IMR-90 (cell line): ENCODE results near the gene ACAT2. TPM values are rescaled to one million over a fixed set of nuclear protein-coding genes. Genes with fewer than 3 reads are reported as not detected.

Experiments
- ATAC-seq: fragments of 200-7000 bp; cut with Tn5 transposase; 2 replicates; pipeline ENCODE4 v1.9.1; 2020; ENCODE audit warnings: low read depth, mild to moderate bottlenecking, moderate library complexity
- BruUV-seq: library from RNA; stranded (reverse); fragments of 400-500 nt; replicated peaks from 2 replicates; lab custom pipeline; 2021; lab: Mats Ljungman, UMichigan
- CTCF ChIA-PET: fragments of 300-600 bp; formaldehyde crosslinking; extraction: SDS; loops from one replicate; lab custom pipeline; 2021; ENCODE audit warnings: antibody characterized with exemption; lab: Yijun Ruan, JAX
- POLR2A ChIA-PET: fragments of 300-600 bp; sonication (Branson Sonifier 250); formaldehyde crosslinking; loops from one replicate; lab custom pipeline; 2022; ENCODE audit warnings: antibody characterized with exemption; ENCODE audit not compliant: unreplicated experiment; lab: Charles Lee
- DNase-seq: peaks from one replicate; pipeline ENCODE4 v3.0.0; 2013
- H2AFZ ChIP-seq: replicated peaks from 2 replicates; pipeline ENCODE3; 2013; ENCODE audit warnings: low read length, mild to moderate bottlenecking; ENCODE audit not compliant: poor library complexity
- H2AK5ac ChIP-seq: 2 replicates; pipeline ENCODE4 v1.6.1; 2013; ENCODE audit warnings: low read depth, low read length, inconsistent platforms
- H2AK9ac ChIP-seq: replicated peaks from 2 replicates; pipeline ENCODE3; 2013; ENCODE audit warnings: mild to moderate bottlenecking, low read depth, low read length, moderate library complexity; ENCODE audit not compliant: poor library complexity
- H2BK120ac ChIP-seq: 2 replicates; pipeline ENCODE4 v1.6.1; 2013; ENCODE audit warnings: low read depth, low read length, inconsistent platforms
- H2BK15ac ChIP-seq: 3 replicates; pipeline ENCODE4 v1.6.1; 2013; ENCODE audit warnings: low read depth, low read length, inconsistent platforms
- H2BK20ac ChIP-seq: 2 replicates; pipeline ENCODE4 v1.6.1; 2013; ENCODE audit warnings: low read depth, mild to moderate bottlenecking, inconsistent platforms, low read length, moderate library complexity
- H2BK5ac ChIP-seq: 2 replicates; pipeline ENCODE4 v1.6.1; 2013; ENCODE audit warnings: mild to moderate bottlenecking, low read depth, low read length, inconsistent platforms; ENCODE audit not compliant: poor library complexity, severe bottlenecking
- H3K14ac ChIP-seq: replicated peaks from 2 replicates; pipeline ENCODE4 v1.6.1; 2013; ENCODE audit warnings: low read depth, low read length, inconsistent platforms
- H3K18ac ChIP-seq: 2 replicates; pipeline ENCODE4 v1.6.1; 2013; ENCODE audit warnings: low read depth, low read length, control low read depth
- H3K23ac ChIP-seq: 2 replicates; pipeline ENCODE4 v1.6.1; 2013; ENCODE audit warnings: low read depth, low read length, inconsistent platforms
- H3K27ac ChIP-seq: 2 replicates; pipeline ENCODE4 v1.5.1; 2013; ENCODE audit warnings: mild to moderate bottlenecking, control low read depth, low read length; ENCODE audit not compliant: insufficient read depth
- H3K27me3 ChIP-seq: 2 replicates; pipeline ENCODE4 v1.6.1; 2013; ENCODE audit warnings: low read length; ENCODE audit not compliant: control insufficient read depth, insufficient read depth
- H3K36me3 ChIP-seq: 2 replicates; pipeline ENCODE4 v1.6.1; 2013; ENCODE audit warnings: low read length, mixed read lengths; ENCODE audit not compliant: control insufficient read depth, insufficient read depth
- H3K4ac ChIP-seq: 2 replicates; pipeline ENCODE4 v1.6.1; 2013; ENCODE audit warnings: low read depth, low read length, inconsistent platforms
- H3K4me1 ChIP-seq: 2 replicates; pipeline ENCODE4 v1.6.1; 2013; ENCODE audit warnings: low read length, mixed read lengths; ENCODE audit not compliant: control insufficient read depth, insufficient read depth
- H3K4me2 ChIP-seq: 2 replicates; pipeline ENCODE4 v1.6.1; 2013; ENCODE audit warnings: low read depth, mild to moderate bottlenecking, control low read depth, low read length, moderate library complexity
- H3K4me3 ChIP-seq: 2 replicates; pipeline ENCODE4 v1.5.1; 2013; ENCODE audit warnings: low read depth, mild to moderate bottlenecking, control low read depth, low read length, moderate library complexity; ENCODE audit not compliant: insufficient read depth
- H3K56ac ChIP-seq: 2 replicates; pipeline ENCODE4 v1.6.1; 2013; ENCODE audit warnings: low read length, inconsistent platforms; ENCODE audit not compliant: insufficient read depth; ENCODE audit errors: extremely low read depth
- H3K79me1 ChIP-seq, 2 experiments: 2 replicates each; pipeline ENCODE4 v1.6.1; 2013; ENCODE audit warnings: low read length in 2 of 2, inconsistent platforms in 1 of 2, low read depth in 1 of 2
- H3K9ac ChIP-seq: 2 replicates; pipeline ENCODE4 v1.6.1; 2013; ENCODE audit warnings: low read depth, low read length, control low read depth
- H3K9me1 ChIP-seq: 2 replicates; pipeline ENCODE4 v1.6.1; 2013; ENCODE audit warnings: low read length, inconsistent platforms; ENCODE audit not compliant: insufficient read depth
- H3K9me3 ChIP-seq: 2 replicates; pipeline ENCODE4 v1.6.1; 2013; ENCODE audit warnings: low read length; ENCODE audit not compliant: control insufficient read depth, insufficient read depth
- H4K20me1 ChIP-seq: 2 replicates; pipeline ENCODE4 v1.6.1; 2013; ENCODE audit warnings: low read length, inconsistent platforms; ENCODE audit not compliant: insufficient read depth
- H4K5ac ChIP-seq: 2 replicates; pipeline ENCODE4 v1.6.1; 2013; ENCODE audit warnings: mild to moderate bottlenecking, low read depth, low read length, control low read depth
- H4K8ac ChIP-seq, 2 experiments: 2 replicates each; pipeline ENCODE4 v1.6.1; 2013; ENCODE audit warnings: low read depth in 2 of 2, low read length in 2 of 2, control low read depth in 1 of 2, inconsistent platforms in 1 of 2
- H4K91ac ChIP-seq: 2 replicates; pipeline ENCODE4 v1.6.1; 2013; ENCODE audit warnings: low read depth, low read length, inconsistent platforms; ENCODE audit not compliant: insufficient read depth
- BHLHE40 ChIP-seq: fragments of 150-350 bp; IDR thresholded peaks from 2 replicates; pipeline ENCODE4 v1.6.1; 2016; ENCODE audit warnings: mild to moderate bottlenecking, low read depth, low read length
- CEBPB ChIP-seq: IDR thresholded peaks from 2 replicates; pipeline ENCODE4 v1.6.1; 2012; ENCODE audit warnings: low read depth, low read length, improper control_type of control experiment
- CHD1 ChIP-seq: IDR thresholded peaks from 2 replicates; pipeline ENCODE4 v1.6.1; 2012; ENCODE audit warnings: low read depth, low read length, improper control_type of control experiment
- MAFK ChIP-seq: IDR thresholded peaks from 2 replicates; pipeline ENCODE4 v1.6.1; 2012; ENCODE audit warnings: low read depth, low read length, improper control_type of control experiment
- MXI1 ChIP-seq: IDR thresholded peaks from 2 replicates; pipeline ENCODE4 v1.6.1; 2012; ENCODE audit warnings: low read depth, mild to moderate bottlenecking, low read length, moderate library complexity, borderline replicate concordance
- NFE2L2 ChIP-seq: fragments of 150-350 bp; IDR thresholded peaks from 2 replicates; pipeline ENCODE4 v1.6.1; 2016; ENCODE audit warnings: low read depth, mild to moderate bottlenecking, low read length
- POLR2A ChIP-seq: IDR thresholded peaks from 2 replicates; pipeline ENCODE4 v1.6.1; 2012; ENCODE audit warnings: mild to moderate bottlenecking, low read depth, low read length
- RAD21 ChIP-seq: IDR thresholded peaks from 2 replicates; pipeline ENCODE4 v1.6.1; 2012; ENCODE audit warnings: low read length, improper control_type of control experiment
- RCOR1 ChIP-seq: IDR thresholded peaks from 2 replicates; pipeline ENCODE4 v1.6.1; 2012; ENCODE audit warnings: mild to moderate bottlenecking, low read length, improper control_type of control experiment; ENCODE audit not compliant: insufficient replicate concordance
- WGBS, 2 experiments: methylation state at CpG; one replicate each; pipeline versions ENCODE4 v1.1.5 to v1.1.7; 2013; ENCODE audit warnings: missing lambda C conversion rate in 2 of 2; ENCODE audit not compliant: insufficient read length in 1 of 2; ENCODE audit errors: extremely low coverage in 2 of 2; 5-methylcytosine and 5-hydroxymethylcytosine counted together
- dilution Hi-C: fragments of 300-500 bp; cut with HindIII; formaldehyde crosslinking; loops from one replicate; pipeline ENCODE4 v1.14.3; 2018; ENCODE audit warnings: low sequenced_read_pairs; ENCODE audit not compliant: unreplicated experiment
- in situ Hi-C: fragments of 300-500 bp; cut with MboI; formaldehyde crosslinking; loops from 3 replicates; pipeline ENCODE4 v1.14.3; 2019; ENCODE audit warnings: low sequenced_read_pairs, inconsistent platforms, mixed read lengths
- intact Hi-C: fragments of 100-400 bp; cut with micrococcal nuclease; formaldehyde crosslinking; loops from 2 replicates; pipeline ENCODE4 v1.10.0; 2022
- polyA plus RNA-seq, 3 experiments: library from polyadenylated mRNA; depleted of rRNA; stranded (reverse); fragments of >200 nt; gene quantifications; 2 replicates each; pipeline ENCODE4 v1.2.3, GENCODE V29; 2012; ENCODE audit warnings: low replicate concordance in 1 of 3
- total RNA-seq: library from RNA; depleted of rRNA; stranded (reverse); fragments of >200 nt; gene quantifications from 2 replicates; pipeline ENCODE4 v1.2.3, GENCODE V29; 2012
- TF ChIP-seq, protein P1 (sequence below): fragments of 150-350 bp; IDR thresholded peaks from 2 replicates; pipeline ENCODE4 v1.6.1; 2017; ENCODE audit warnings: mild to moderate bottlenecking, antibody characterized with exemption, low read length, low read depth
- TF ChIP-seq, protein P2 (sequence below): fragments of 150-350 bp; IDR thresholded peaks from 2 replicates; pipeline ENCODE4 v1.6.1; 2016; ENCODE audit warnings: low read depth, mild to moderate bottlenecking, low read length, moderate library complexity, borderline replicate concordance
- TF ChIP-seq, protein P3 (sequence below): conservative IDR thresholded peaks from 2 replicates; pipeline ENCODE4 v1.5.1; 2012; ENCODE audit warnings: mild to moderate bottlenecking, low read depth, low read length, improper control_type of control experiment

The ACAT2 gene
- total and polyA plus RNA-seq, 2 of the 4 experiments (the other 2 are of a cell fraction), result 30.5 to 45.2 TPM

DNA sequence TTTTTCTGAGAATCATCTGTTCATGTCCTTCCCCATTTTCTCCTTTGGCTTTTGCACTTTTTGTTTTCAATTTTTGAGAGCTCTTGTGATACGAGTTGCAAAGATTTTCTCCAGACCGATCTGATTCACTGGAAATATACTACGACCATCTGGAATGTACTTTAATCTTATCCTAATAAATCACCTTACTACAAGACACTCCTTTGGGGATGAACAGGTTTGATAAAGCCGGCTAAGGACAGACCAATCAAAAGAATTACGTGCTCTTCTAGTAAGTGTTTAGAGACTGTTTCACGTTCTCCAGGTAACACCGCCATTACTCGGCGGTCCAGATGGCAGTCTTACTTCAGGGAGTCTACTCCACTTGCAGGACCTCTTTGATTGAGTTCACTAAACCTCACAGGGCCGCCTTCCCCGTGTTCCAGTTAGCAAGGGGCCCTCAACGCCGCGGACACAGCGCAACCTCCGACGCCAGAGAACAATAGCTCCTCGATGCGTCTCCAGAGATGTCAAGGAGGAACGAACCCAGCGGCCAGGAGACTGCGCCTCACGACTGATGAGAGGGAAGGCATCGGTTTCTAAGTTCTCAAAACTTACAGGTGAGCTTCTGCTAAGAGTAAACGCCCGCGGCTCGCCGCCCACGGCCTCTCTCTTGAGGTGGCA lies 35.5 kb upstream of the ACAT2 start:
- H3K18ac ChIP-seq, result peak overlapping the region; percentile 73

More for the DNA sequence above, 35.5 kb upstream of the ACAT2 start:
- Histone ChIP-seq H4K8ac (peak overlapping the region; percentile 94 to 98), H2AK5ac (peak overlapping the region; percentile 81), H4K20me1 (peaks cover 37% of the 10 kb centered on the region), H2BK120ac (peak overlapping the region; percentile 51), H3K14ac (peak overlapping the region; percentile 95), H3K27me3 (no peaks in the 10 kb centered on the region), H3K4me1 (peaks cover 3% of the 10 kb centered on the region; the same call in 1 of the 2 replicates), H3K9ac (peak overlapping the region; percentile 88), H2BK20ac (no peak overlapping the region), H2BK15ac (peak overlapping the region; percentile 57; the same call in 2 of the 3 replicates), H3K79me1 (peaks cover 17 to 50% of the 10 kb centered on the region in 2 experiments), H4K91ac (peak overlapping the region; percentile 97), H3K4me2 (peak overlapping the region; percentile 87), H2AK9ac (peak overlapping the region; percentile 100), H3K4me3 (peak overlapping the region; percentile 84), H3K23ac (peak overlapping the region; percentile 97), H3K27ac (peak overlapping the region; percentile 99), H3K56ac (peak overlapping the region; percentile 77), H3K4ac (peak overlapping the region; percentile 99), H2AFZ (peak overlapping the region; percentile 98), H4K5ac (peak overlapping the region; percentile 88), H2BK5ac (peak overlapping the region; percentile 100), H3K9me3 (no peaks in the 10 kb centered on the region), H3K9me1 (peaks cover 3% of the 10 kb centered on the region), H3K36me3 (no peaks in the 10 kb centered on the region; the same call in 1 of the 2 replicates)
- TF ChIP-seq MAFK (no peak), POLR2A (no peak), BHLHE40 (no peak), CEBPB (no peak), NFE2L2 (no peak), MXI1 (no peak; the same call in 1 of the 2 replicates), RAD21 (no peak), RCOR1 (no peak), CHD1 (no peak)
- TF ChIP-seq, protein P1, sequence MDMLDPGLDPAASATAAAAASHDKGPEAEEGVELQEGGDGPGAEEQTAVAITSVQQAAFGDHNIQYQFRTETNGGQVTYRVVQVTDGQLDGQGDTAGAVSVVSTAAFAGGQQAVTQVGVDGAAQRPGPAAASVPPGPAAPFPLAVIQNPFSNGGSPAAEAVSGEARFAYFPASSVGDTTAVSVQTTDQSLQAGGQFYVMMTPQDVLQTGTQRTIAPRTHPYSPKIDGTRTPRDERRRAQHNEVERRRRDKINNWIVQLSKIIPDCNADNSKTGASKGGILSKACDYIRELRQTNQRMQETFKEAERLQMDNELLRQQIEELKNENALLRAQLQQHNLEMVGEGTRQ, result no peak
- TF ChIP-seq, protein P2, sequence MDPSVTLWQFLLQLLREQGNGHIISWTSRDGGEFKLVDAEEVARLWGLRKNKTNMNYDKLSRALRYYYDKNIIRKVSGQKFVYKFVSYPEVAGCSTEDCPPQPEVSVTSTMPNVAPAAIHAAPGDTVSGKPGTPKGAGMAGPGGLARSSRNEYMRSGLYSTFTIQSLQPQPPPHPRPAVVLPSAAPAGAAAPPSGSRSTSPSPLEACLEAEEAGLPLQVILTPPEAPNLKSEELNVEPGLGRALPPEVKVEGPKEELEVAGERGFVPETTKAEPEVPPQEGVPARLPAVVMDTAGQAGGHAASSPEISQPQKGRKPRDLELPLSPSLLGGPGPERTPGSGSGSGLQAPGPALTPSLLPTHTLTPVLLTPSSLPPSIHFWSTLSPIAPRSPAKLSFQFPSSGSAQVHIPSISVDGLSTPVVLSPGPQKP, result no peak
- TF ChIP-seq, protein P3, sequence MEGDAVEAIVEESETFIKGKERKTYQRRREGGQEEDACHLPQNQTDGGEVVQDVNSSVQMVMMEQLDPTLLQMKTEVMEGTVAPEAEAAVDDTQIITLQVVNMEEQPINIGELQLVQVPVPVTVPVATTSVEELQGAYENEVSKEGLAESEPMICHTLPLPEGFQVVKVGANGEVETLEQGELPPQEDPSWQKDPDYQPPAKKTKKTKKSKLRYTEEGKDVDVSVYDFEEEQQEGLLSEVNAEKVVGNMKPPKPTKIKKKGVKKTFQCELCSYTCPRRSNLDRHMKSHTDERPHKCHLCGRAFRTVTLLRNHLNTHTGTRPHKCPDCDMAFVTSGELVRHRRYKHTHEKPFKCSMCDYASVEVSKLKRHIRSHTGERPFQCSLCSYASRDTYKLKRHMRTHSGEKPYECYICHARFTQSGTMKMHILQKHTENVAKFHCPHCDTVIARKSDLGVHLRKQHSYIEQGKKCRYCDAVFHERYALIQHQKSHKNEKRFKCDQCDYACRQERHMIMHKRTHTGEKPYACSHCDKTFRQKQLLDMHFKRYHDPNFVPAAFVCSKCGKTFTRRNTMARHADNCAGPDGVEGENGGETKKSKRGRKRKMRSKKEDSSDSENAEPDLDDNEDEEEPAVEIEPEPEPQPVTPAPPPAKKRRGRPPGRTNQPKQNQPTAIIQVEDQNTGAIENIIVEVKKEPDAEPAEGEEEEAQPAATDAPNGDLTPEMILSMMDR, result no peak
- intact Hi-C loops (loop anchor here (2.0 kb wide), 1 partner anchor 26 kb away; no protein-coding TSS in a partner anchor), dilution Hi-C loops (no loop called here), in situ Hi-C loops (no loop called here)
- WGBS, 2 experiments, result 1% methylated on average over 19 of the region's 30 CpGs; no CpG with 5 or more reads in 1 of the 2 experiments
- ChIA-PET POLR2A (interaction anchor here (0.6 to 0.8 kb wide), 2 partner anchors 10 to 29 kb away, joined by 3 to 13 read pairs; no protein-coding TSS in a partner anchor), CTCF (no interaction called here)
- BruUV-seq, result TSS peak; percentile 52
- DNase-seq (no peak), ATAC-seq (peak; percentile 6)
